Measurements from ENCODE around the gene TNFAIP2. TPM values are rescaled to one million over a fixed set of nuclear protein-coding genes. Genes with fewer than 3 reads are reported as not detected.

TNFAIP2 gene
- total RNA-seq, 1 donor from 2014 or later, result 82.7 TPM

DNA sequence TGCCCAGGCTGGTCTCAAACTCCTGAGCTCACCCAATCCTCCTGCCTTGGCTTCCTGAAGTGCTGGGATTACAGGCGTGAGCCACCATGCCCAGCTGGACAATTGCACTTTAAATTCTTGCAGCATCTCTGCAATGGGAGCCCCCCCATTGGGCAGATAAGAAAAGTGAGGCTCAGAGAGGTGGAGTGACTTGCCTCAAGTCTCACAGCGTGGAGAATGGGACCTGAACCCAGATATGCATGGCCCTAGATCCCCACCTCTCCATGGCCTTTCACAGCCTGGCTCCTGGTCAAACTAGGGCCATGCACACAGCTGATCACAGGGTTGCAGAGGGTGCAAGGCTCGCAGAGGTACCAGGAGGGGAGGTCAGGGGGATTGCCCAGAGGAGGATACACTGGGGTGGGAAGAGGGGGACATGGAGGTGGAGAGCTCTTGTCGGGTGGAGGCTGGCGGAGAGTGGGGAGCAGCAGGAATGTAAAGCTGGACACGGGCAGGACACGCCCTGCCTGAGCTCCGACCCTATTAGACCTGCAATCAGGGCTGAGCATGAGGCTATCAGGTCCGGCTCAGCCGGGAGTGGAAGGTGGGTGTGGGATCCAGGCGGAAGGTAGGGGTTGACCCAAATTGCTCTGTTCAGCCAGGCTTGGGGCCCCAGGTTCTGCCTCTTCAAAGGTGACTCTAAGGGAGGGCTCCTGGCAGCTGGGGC is 21.9 kb upstream of the TNFAIP2 start:
- intact Hi-C loops (cut with DNase I), result loop anchor here (5.0 kb wide), 1 partner anchor 86 kb away; no protein-coding TSS in a partner anchor
- no peaks in the 10 kb centered on the region for H3K9me3 ChIP-seq
- peaks cover 35% of the 10 kb centered on the region for H3K4me1 ChIP-seq
- no peak overlapping the region for H3K27ac ChIP-seq
- H3K27me3 ChIP-seq, result peaks cover 25% of the 10 kb centered on the region
- TF ChIP-seq POLR2AphosphoS5 (IDR thresholded peaks at IDR 0.05; ENCODE audit: insufficient read depth in 1 of 2, low read depth in 1 of 2) (no peak), POLR2A (IDR thresholded peaks at IDR 0.05) (no peak), CTCF (IDR thresholded peaks at IDR 0.05) (no peak)
- no peak overlapping the region for H3K4me3 ChIP-seq
- H3K36me3 ChIP-seq, result no peaks in the 10 kb centered on the region
- DNase-seq (ENCODE audit: extremely low spot score in 2 of 2), result no peak

GRCh38 chr14:103101963-103102688 is 21.1 kb upstream of the TNFAIP2 start:
- H3K27ac ChIP-seq, result no peak overlapping the region
- peak overlapping the region in 1 of 2 donors; percentile 12 for H3K4me3 ChIP-seq
- peaks cover 25% of the 10 kb centered on the region for H3K27me3 ChIP-seq
- intact Hi-C loops (cut with DNase I), result loop anchor here (5.0 kb wide), 1 partner anchor 85 kb away; no protein-coding TSS in a partner anchor
- TF ChIP-seq CTCF (IDR thresholded peaks at IDR 0.05), result no peak
- TF ChIP-seq POLR2AphosphoS5 (IDR thresholded peaks at IDR 0.05; ENCODE audit: insufficient read depth in 1 of 2, low read depth in 1 of 2), result no peak
- no peak for TF ChIP-seq POLR2A (IDR thresholded peaks at IDR 0.05)
- H3K4me1 ChIP-seq, result peaks cover 35% of the 10 kb centered on the region
- no peak for DNase-seq (ENCODE audit: extremely low spot score in 2 of 2)
- H3K36me3 ChIP-seq, result no peaks in the 10 kb centered on the region
- no peaks in the 10 kb centered on the region for H3K9me3 ChIP-seq

DNA sequence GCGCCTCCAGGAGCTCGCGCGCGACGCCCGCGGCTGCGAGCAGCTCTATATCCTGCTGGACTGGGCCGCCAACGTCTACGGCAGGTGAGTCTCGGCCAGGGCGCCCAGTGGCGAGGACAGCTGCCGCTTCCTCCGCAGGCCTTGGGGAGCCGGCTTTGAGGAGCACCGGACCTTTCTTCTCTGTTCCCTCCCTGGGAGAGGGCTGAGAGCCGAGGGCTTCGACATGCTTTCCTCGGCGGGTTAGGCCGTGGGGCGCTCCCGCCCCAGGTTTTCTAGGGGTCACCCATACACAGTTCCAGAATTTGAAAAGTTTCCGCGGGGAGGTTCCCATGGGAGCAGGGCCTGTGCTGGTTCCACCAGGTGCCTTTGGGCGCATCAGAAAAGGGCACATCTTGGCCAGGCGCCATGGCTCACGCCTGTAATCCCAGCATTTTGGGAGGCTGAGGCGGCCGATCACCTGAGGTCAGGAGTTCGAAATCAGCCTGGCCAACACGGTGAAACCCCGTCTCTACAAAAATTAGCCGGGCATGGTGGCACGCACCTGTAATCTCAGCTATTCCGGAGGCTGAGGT is 20.5 kb upstream of the TNFAIP2 start:
- DNase-seq (ENCODE audit: extremely low spot score in 2 of 2), result no peak
- Histone ChIP-seq H3K27ac (no peak overlapping the region), H3K4me3 (peak overlapping the region in 1 of 2 donors; percentile 12), H3K27me3 (peaks cover 25% of the 10 kb centered on the region), H3K4me1 (peaks cover 35% of the 10 kb centered on the region), H3K36me3 (no peaks in the 10 kb centered on the region), H3K9me3 (no peaks in the 10 kb centered on the region)
- TF ChIP-seq POLR2AphosphoS5 (IDR thresholded peaks at IDR 0.05; ENCODE audit: insufficient read depth in 1 of 2, low read depth in 1 of 2) (no peak), POLR2A (IDR thresholded peaks at IDR 0.05) (no peak)
- intact Hi-C loops (cut with DNase I), result loop anchor here (5.0 kb wide), 1 partner anchor 85 kb away; no protein-coding TSS in a partner anchor

DNA sequence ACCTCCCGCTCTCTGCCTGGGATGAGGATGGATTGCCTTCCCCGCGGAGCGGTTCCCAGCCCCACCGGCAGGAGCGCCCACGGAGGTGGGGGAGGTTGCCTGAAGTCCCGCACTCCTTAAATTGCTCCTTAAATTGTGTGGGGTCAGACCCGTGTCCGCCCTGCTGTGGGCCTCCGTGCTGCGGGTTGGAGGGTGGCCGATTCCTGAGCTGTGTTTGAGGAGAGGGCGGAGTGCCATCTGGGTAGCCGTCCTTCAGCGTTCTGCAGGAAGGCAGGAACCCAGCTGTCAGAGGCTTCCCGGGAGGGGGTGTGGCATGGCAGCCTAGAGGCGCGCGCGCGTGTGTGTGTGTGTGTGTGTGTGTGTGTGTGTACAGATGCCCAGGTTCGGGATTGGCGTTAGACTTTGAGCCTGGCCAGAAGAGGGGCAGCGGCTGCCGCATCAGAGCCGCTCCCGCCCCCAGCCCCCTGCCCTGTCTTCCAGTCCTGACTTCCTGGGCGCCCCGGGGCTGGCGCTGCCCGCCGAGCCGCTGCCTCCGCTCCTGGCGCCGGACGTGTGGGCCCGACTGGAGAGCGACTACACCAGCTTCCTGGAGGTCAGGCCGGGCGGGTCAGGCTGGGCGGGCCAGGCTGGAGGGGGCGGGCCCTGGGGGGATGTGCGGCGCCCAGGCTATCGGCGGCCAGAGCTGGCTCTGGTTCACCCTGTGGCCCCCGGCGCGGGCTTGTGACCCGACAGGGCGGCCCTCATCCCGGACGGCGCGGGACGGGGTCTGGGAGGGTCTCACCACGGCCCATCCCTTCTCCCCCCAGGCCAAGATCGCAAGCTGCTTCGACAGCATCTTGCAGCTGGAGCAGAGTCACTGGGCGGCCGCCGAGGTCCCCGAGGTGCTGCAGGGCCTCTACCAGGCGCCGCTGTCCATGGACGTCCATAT is 19.5 kb upstream of the TNFAIP2 start:
- intact Hi-C loops (cut with DNase I), result loop anchor here (5.0 kb wide), 1 partner anchor 84 kb away; no protein-coding TSS in a partner anchor
- no peak for DNase-seq (ENCODE audit: extremely low spot score in 2 of 2)
- peak overlapping the region; percentile 20 to 24 for H3K4me3 ChIP-seq
- no peaks in the 10 kb centered on the region for H3K9me3 ChIP-seq
- no peak overlapping the region for H3K27ac ChIP-seq
- peaks cover 38% of the 10 kb centered on the region for H3K4me1 ChIP-seq
- peak in 1 of 3 experiments; percentile 23 for TF ChIP-seq CTCF (IDR thresholded peaks at IDR 0.05)
- TF ChIP-seq POLR2AphosphoS5 (IDR thresholded peaks at IDR 0.05; ENCODE audit: insufficient read depth in 1 of 2, low read depth in 1 of 2), result no peak
- peaks cover 25% of the 10 kb centered on the region for H3K27me3 ChIP-seq
- H3K36me3 ChIP-seq, result no peaks in the 10 kb centered on the region

- peaks cover 25% of the 10 kb centered on the region for H3K27me3 ChIP-seq
- H3K9me3 ChIP-seq, result no peaks in the 10 kb centered on the region
- no peak for TF ChIP-seq POLR2A (IDR thresholded peaks at IDR 0.05)
- TF ChIP-seq CTCF (IDR thresholded peaks at IDR 0.05), result no peak
- no peak for TF ChIP-seq POLR2AphosphoS5 (IDR thresholded peaks at IDR 0.05; ENCODE audit: insufficient read depth in 1 of 2, low read depth in 1 of 2)
- intact Hi-C loops (cut with DNase I), result loop anchor here (5.0 kb wide), 1 partner anchor 83 kb away; no protein-coding TSS in a partner anchor
- no peak for DNase-seq (ENCODE audit: extremely low spot score in 2 of 2)
- H3K27ac ChIP-seq, result no peak overlapping the region
- no peaks in the 10 kb centered on the region for H3K36me3 ChIP-seq
- H3K4me3 ChIP-seq, result peak overlapping the region in 1 of 2 donors; percentile 20
- peaks cover 40% of the 10 kb centered on the region for H3K4me1 ChIP-seq
Measured at GRCh38 chr14:103104389-103104653, 18.9 kb upstream of the TNFAIP2 start.
